Measurements from ENCODE around the gene ACVR1B. TPM values are rescaled to one million over a fixed set of nuclear protein-coding genes. Genes with fewer than 3 reads are reported as not detected.

The ACVR1B gene
- total and polyA plus RNA-seq, 9 of the 15 experiments (the other 6 are each of a cell fraction or from before 2014, with no cell fraction given): 0.97 to 15.1 (median 6.8) TPM

- TF ChIP-seq, protein P1, sequence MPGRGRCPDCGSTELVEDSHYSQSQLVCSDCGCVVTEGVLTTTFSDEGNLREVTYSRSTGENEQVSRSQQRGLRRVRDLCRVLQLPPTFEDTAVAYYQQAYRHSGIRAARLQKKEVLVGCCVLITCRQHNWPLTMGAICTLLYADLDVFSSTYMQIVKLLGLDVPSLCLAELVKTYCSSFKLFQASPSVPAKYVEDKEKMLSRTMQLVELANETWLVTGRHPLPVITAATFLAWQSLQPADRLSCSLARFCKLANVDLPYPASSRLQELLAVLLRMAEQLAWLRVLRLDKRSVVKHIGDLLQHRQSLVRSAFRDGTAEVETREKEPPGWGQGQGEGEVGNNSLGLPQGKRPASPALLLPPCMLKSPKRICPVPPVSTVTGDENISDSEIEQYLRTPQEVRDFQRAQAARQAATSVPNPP (IDR thresholded peaks at IDR 0.05; ENCODE audit: borderline replicate concordance, insufficient read depth, insufficient read length): no peak
- TF ChIP-seq, protein P2, sequence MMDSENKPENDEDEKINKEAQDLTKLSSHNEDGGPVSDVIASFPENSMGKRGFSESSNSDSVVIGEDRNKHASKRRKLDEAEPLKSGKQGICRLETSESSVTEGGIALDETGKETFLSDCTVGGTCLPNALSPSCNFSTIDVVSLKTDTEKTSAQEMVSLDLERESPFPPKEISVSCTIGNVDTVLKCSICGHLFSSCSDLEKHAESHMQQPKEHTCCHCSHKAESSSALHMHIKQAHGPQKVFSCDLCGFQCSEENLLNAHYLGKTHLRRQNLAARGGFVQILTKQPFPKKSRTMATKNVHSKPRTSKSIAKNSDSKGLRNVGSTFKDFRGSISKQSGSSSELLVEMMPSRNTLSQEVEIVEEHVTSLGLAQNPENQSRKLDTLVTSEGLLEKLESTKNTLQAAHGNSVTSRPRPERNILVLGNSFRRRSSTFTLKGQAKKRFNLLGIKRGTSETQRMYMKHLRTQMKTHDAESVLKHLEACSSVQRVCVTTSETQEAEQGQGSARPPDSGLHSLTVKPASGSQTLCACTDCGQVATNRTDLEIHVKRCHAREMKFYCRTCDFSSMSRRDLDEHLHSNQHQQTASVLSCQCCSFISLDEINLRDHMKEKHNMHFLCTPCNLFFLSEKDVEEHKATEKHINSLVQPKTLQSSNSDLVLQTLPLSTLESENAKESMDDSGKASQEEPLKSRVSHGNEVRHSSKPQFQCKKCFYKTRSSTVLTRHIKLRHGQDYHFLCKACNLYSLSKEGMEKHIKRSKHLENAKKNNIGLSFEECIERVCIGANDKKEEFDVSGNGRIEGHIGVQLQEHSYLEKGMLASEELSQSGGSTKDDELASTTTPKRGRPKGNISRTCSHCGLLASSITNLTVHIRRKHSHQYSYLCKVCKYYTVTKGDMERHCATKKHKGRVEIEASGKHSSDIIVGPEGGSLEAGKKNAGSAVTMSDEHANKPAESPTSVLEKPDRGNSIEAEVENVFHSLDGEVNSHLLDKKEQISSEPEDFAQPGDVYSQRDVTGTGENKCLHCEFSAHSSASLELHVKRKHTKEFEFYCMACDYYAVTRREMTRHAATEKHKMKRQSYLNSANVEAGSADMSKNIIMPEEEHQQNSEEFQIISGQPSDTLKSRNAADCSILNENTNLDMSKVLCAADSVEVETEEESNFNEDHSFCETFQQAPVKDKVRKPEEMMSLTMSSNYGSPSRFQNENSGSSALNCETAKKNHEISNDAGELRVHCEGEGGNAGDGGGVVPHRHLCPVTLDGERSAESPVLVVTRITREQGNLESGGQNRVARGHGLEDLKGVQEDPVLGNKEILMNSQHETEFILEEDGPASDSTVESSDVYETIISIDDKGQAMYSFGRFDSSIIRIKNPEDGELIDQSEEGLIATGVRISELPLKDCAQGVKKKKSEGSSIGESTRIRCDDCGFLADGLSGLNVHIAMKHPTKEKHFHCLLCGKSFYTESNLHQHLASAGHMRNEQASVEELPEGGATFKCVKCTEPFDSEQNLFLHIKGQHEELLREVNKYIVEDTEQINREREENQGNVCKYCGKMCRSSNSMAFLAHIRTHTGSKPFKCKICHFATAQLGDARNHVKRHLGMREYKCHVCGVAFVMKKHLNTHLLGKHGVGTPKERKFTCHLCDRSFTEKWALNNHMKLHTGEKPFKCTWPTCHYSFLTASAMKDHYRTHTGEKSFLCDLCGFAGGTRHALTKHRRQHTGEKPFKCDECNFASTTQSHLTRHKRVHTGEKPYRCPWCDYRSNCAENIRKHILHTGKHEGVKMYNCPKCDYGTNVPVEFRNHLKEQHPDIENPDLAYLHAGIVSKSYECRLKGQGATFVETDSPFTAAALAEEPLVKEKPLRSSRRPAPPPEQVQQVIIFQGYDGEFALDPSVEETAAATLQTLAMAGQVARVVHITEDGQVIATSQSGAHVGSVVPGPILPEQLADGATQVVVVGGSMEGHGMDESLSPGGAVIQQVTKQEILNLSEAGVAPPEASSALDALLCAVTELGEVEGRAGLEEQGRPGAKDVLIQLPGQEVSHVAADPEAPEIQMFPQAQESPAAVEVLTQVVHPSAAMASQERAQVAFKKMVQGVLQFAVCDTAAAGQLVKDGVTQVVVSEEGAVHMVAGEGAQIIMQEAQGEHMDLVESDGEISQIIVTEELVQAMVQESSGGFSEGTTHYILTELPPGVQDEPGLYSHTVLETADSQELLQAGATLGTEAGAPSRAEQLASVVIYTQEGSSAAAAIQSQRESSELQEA (IDR thresholded peaks at IDR 0.05; ENCODE audit: low read depth): no peak
Observed at GRCh38 chr12:51955702-51956101, 4.2 kb downstream of the ACVR1B start (continued).
